Activated T-cell treated with anti-CD3 and anti-CD28 coated beads, Interleukin-2, amount 50 U/mL, for 24 hours (primary cell): Measurements from ENCODE around the gene AGFG2.
"Not testable (repeated sequence)": the region's sequence is repeated elsewhere in the genome, so short reads cannot be mapped to it uniquely, and the experiment has no call there.

Experiments
- DNase-seq: peaks from one replicate; pipeline ENCODE4 v3.0.0-alpha.2; 2020
- H3K27ac Mint-ChIP-seq: 2 replicates; pipeline ENCODE4 v1.8.0; 2020; ENCODE audit warnings: mild to moderate bottlenecking, mixed read lengths
- H3K27me3 Mint-ChIP-seq: 2 replicates; pipeline ENCODE4 v1.8.0; 2020; ENCODE audit warnings: mixed read lengths
- H3K36me3 Mint-ChIP-seq: 2 replicates; pipeline ENCODE4 v1.8.0; 2020; ENCODE audit warnings: low read depth, mixed read lengths
- H3K4me1 Mint-ChIP-seq: 2 replicates; pipeline ENCODE4 v1.8.0; 2020; ENCODE audit warnings: low read depth, mixed read lengths
- H3K4me3 Mint-ChIP-seq: 2 replicates; pipeline ENCODE4 v1.8.0; 2020; ENCODE audit warnings: mild to moderate bottlenecking, moderate library complexity, mixed read lengths
- H3K9me3 Mint-ChIP-seq: 2 replicates; pipeline ENCODE4 v1.8.0; 2020; ENCODE audit warnings: mixed read lengths

The AGFG2 gene, protein sequence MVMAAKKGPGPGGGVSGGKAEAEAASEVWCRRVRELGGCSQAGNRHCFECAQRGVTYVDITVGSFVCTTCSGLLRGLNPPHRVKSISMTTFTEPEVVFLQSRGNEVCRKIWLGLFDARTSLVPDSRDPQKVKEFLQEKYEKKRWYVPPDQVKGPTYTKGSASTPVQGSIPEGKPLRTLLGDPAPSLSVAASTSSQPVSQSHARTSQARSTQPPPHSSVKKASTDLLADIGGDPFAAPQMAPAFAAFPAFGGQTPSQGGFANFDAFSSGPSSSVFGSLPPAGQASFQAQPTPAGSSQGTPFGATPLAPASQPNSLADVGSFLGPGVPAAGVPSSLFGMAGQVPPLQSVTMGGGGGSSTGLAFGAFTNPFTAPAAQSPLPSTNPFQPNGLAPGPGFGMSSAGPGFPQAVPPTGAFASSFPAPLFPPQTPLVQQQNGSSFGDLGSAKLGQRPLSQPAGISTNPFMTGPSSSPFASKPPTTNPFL

DNA sequence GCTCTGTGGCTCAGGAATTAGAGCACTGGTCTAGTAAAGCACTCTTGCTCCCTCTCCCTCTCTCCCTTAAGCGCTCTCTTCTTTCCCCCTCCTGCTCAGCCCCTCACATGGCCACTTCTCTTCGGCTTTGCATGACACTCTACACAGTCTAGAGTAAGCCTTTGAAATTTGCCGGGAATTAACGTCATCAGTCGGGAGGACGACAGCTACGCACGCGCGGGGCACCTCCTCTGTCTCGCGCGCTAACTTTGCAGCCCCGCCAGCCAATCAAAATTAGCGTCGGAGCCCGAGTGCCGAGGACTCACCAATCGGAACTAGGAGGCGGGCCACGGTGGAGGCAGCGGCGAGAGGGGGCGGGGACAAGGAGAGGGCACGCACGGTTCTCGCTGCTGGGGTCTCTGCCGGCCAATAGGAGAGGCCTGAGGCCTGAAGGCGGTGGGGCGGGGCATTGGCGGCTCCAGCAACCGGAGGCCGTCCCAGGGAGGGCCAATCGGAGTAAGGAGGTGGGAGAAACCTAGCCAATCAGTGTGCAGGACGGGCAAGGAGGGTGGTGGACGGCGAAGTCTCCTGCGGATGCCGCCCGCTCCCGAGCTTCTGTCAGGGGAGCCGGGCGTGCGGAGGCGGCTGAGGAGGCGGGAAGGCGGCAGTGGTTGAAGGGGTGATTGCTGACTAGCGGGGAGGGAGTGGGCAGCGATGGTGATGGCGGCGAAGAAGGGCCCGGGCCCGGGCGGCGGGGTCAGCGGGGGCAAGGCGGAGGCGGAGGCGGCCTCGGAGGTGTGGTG, at the start of gene AGFG2:
Gene AGFG2 (plus strand): TSS at position 550 of the 782 bp plus-strand sequence. CDS start 144 bp downstream, at position 694.
- H3K36me3 Mint-ChIP-seq: peaks cover 38% of the 10 kb centered on the region
- H3K27me3 Mint-ChIP-seq: no peaks in the 10 kb centered on the region
- peaks cover 47% of the 10 kb centered on the region for H3K4me1 Mint-ChIP-seq
- DNase-seq: peak; percentile 100
- peak within 1 kb of the TSS; percentile 95 for H3K4me3 Mint-ChIP-seq
- H3K27ac Mint-ChIP-seq: peak within 1 kb of the TSS; percentile 100
- H3K9me3 Mint-ChIP-seq: no peaks in the 10 kb centered on the region

DNA sequence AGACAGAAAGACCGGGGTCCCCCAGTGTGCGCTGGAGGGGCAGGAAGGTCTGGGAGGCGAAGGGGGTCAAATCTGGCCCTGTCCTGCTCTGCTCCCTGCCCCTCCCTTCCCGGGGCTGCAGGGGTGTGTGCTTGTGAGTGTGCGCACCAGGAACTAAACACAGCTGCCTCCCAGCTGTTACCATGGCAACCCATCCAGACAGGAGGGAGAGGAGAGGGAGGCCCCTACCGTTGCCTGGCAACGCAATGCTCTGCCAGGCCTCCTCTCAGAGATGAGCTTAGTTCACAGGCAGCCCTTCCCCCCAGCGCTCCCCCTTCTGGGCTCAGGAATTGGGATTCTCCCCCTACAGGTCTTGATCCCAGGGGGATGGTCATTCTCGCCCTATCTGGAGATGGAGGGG, 49.2 kb upstream of the AGFG2 start:
- no peak overlapping the region for H3K27ac Mint-ChIP-seq
- DNase-seq: no peak
- H3K36me3 Mint-ChIP-seq: no peaks in the 10 kb centered on the region
- H3K4me1 Mint-ChIP-seq: peaks cover 13% of the 10 kb centered on the region
- no peaks in the 10 kb centered on the region for H3K27me3 Mint-ChIP-seq
- H3K4me3 Mint-ChIP-seq: no peak overlapping the region
- H3K9me3 Mint-ChIP-seq: no peaks in the 10 kb centered on the region

DNA sequence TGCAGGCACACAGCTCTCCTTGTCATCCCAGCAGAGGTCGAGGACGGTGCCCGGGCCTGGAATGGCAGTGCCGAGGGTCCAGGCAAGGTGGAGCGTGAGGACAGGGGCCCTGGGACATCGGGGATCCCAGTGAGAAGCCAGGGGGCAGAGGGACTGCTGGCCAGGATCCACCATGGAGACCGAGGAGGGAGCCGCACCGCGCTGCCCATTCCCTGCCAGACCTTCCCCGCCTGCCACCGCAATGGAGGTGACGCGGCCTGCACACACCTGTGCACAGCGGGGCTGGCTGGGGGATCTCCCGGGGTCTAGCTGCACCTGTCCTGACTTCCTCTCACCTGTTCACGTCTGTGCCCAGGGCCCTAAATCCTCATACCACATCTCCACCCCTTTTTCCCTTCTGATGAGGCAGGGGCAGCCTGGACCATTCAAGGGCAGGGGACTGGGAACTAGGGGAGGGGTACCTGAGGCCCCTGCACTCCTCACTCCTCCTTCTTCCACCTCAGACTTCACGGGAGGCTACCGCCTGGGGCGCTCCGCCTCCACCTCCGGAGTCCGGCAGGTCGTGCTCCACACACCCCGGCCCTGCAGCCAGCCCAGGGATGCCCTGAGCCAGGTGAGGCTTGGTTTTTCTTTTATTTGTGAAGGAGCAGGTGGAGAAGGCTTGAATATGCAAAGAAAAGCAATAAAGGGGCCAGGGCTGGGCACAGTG, 48.4 kb upstream of the AGFG2 start:
- Mint-ChIP-seq H3K4me3 (no peak overlapping the region), H3K4me1 (peaks cover 13% of the 10 kb centered on the region), H3K9me3 (no peaks in the 10 kb centered on the region), H3K27ac (no peak overlapping the region), H3K36me3 (no peaks in the 10 kb centered on the region), H3K27me3 (no peaks in the 10 kb centered on the region)
- no peak for DNase-seq

DNA sequence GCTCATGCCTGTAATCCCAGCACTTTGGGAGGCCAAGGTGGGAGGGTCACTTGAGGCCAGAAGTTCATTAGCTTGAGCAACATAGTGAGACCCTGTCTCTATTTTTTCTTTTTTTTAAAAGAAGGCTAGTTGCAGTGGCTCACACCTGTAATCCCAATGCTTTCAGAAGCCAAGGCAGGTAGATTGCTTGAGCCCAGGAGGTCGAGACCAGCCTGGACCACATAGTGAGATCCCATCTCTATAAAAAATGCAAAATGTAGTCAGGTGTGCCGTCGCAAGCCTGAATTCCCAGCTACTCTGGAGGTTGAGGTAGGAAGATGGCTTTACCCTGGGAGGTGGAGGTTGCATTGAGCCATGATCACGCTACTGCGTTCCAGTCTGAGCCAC, 47.8 kb upstream of the AGFG2 start:
- no peaks in the 10 kb centered on the region for H3K27me3 Mint-ChIP-seq
- H3K36me3 Mint-ChIP-seq: no peaks in the 10 kb centered on the region
- no peak overlapping the region for H3K4me3 Mint-ChIP-seq
- H3K9me3 Mint-ChIP-seq: no peaks in the 10 kb centered on the region
- no peak overlapping the region for H3K27ac Mint-ChIP-seq
- H3K4me1 Mint-ChIP-seq: peaks cover 13% of the 10 kb centered on the region
- DNase-seq: no peak

DNA sequence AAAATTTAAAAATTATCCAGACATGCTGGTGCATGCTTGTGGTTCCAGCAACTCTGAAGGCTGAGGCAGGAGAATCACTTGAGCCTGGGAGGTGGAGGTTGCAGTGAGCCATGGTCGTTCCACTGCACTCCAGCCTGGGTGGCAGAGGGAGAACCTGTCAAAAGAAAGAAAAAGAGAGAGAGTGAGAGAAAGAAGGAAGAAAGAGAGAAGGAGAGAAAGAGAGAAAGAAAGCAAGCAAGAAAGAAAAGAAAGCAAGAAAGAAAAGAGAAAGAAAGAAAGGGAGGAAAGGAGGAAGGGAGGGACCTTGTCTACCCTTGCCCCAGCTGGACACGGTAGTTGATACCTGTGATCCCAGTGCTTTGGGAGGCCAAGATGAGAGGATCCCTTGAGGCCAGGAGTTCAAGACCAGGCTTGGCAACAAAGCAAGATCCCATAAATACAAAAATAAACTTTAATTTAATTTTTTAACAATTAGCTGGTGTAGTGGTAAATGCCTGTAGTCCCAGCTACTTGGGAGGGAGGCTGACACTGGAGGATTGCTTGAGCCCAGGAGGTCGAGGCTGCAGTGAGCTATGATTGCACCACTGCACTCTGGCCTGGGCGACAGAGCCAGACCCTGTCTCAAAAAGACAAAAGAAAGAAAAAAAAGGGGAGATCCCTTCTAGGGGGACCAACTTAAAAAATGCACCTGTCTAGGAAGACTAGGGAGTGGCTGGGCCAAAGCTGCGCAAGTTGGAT, 46.1 kb upstream of the AGFG2 start:
- peaks cover 13% of the 10 kb centered on the region for H3K4me1 Mint-ChIP-seq
- H3K4me3 Mint-ChIP-seq: peak overlapping the region; percentile 56
- no peaks in the 10 kb centered on the region for H3K9me3 Mint-ChIP-seq
- H3K36me3 Mint-ChIP-seq: no peaks in the 10 kb centered on the region
- DNase-seq: no peak
- no peak overlapping the region for H3K27ac Mint-ChIP-seq
- H3K27me3 Mint-ChIP-seq: no peaks in the 10 kb centered on the region

DNA sequence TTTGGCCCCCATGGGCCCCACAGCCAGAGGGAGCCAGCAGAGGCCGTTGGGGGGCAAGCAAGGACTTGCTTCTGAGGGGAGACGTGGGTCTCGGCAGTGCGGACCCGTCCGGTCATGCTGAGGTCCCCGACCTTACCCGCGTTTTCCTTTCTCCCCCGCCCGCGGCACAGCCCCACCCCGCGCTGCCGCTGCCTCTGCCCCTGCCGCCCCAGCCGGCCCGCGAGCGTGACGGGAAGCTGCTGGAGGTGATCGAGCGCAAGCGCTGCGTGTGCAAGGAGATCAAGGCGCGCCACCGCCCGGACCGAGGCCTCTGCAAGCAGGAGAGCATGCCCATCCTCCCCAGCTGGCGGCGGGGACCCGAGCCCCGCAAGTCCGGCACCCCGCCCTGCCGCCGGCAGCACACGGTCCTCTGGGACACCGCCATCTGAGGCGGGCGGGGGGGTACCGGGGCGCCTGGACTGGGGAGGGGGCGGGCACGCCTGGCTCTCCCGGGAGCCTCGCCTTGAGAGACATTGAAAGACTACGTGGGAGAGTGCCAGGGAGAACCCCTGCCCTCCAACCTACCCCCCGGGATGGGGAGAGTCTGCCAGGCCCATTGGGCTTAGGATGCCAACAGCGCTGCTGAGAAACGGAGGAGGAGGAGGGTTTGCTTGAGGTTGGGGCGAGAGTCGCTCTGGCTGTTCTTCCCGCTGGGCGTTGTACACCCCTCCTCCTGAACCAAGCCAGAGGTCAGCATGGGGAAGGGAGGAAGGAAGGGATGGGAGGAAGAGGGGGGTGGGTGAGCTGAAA, 45.3 kb upstream of the AGFG2 start:
- no peaks in the 10 kb centered on the region for H3K27me3 Mint-ChIP-seq
- H3K4me1 Mint-ChIP-seq: peaks cover 13% of the 10 kb centered on the region
- DNase-seq: peak; percentile 78
- peak overlapping the region; percentile 56 for H3K4me3 Mint-ChIP-seq
- H3K27ac Mint-ChIP-seq: peak overlapping the region; percentile 59
- H3K36me3 Mint-ChIP-seq: no peaks in the 10 kb centered on the region
- no peaks in the 10 kb centered on the region for H3K9me3 Mint-ChIP-seq

DNA sequence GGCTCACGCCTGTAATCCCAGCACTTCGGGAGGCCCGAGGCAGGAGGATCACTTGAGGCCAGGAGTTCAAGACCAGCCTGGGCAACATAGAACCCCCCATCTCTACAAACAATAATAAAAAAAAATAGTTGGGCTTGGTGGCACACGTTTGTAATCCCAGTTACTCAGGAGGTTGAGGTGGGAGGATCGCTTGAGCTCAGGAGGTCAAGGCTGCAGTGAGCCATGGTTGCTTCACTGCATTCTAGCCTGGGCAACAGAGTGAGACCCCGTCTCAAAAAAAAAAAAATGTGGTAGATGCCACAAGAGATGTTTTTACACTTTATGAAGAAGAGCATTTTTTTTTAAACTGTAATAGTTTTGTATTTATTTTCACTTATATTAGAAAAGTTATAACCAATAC, 42.5 kb upstream of the AGFG2 start:
- no peak overlapping the region for H3K4me3 Mint-ChIP-seq
- H3K9me3 Mint-ChIP-seq: no peaks in the 10 kb centered on the region
- H3K4me1 Mint-ChIP-seq: peaks cover 10% of the 10 kb centered on the region
- no peak overlapping the region for H3K27ac Mint-ChIP-seq
- H3K27me3 Mint-ChIP-seq: no peaks in the 10 kb centered on the region
- no peak for DNase-seq
- H3K36me3 Mint-ChIP-seq: no peaks in the 10 kb centered on the region

DNA sequence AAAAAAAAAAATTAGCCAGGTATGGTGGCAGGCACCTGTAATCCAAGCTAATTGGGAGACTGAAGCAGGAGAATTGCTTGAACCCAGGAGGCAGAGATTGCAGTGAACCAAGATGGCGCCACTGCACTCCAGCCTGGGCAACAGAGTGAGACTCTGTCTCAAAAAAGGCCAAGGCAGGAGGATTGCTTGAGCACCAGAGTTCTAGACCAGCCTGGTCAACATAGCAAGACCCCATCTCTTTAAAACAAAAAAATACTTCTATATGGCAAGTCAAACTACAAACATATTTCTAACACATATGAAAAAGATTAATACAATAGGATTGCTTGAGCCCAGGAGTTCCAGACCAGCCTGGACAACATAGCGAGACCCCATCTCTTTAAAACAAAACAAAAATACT, 38.3 kb upstream of the AGFG2 start:
- not testable (repeated sequence) for H3K27me3 Mint-ChIP-seq, H3K4me1 Mint-ChIP-seq, H3K4me3 Mint-ChIP-seq, H3K9me3 Mint-ChIP-seq, H3K36me3 Mint-ChIP-seq, DNase-seq, H3K27ac Mint-ChIP-seq

DNA sequence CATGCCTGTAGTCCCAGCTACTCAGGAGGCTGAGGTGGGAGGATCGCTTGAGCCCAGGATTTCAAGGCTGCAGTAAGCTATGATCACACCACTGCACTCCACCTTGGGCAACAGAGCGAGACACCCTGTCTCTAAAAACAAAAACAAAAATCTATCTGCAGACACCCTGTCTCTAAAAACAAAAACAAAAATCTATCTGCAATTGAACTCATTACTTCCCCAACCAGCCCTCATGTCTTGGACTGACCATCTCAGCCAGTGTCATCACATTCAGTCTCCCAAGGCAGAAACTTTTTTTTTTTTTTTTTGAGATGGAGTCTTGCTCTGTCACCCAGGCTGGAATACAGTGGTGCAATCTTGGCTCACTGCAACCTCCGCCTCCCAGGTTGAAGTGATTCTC, 35.0 kb upstream of the AGFG2 start:
- not testable (repeated sequence) for H3K9me3 Mint-ChIP-seq, H3K27me3 Mint-ChIP-seq, H3K27ac Mint-ChIP-seq, H3K4me3 Mint-ChIP-seq, DNase-seq, H3K4me1 Mint-ChIP-seq, H3K36me3 Mint-ChIP-seq

DNA sequence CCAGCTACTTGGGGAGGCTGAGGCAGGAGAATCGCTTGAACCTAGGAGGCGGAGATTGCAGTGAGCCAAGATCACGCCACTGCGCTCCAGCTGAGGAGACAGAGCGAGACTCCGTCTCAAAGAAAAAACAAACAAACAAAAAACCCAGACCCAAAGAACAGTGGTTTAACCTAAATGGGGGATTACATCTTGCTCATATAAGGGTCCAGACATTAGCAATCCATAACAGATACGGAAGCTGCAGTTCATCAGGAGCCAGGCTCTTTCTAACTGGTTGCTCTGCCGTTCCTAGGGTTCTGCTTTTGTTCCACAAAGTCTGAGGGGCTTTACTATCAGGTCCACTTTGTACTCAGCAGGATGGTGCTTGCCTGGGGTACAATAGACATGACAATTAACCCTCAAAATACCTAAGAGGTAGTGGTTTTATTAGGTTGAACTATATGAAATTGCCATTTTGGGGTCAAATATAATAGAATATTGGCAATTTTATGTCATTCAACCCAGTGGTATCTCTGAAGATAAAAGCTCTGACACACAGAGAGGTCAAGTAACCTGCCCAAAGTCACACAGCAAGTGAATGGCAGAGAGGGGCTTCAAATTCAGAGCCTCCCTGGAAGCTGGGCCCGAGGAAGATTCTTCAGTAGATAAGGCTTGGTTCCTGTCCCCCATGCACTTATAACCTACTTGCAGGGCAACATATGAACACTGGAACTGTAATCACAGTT, 34.0 kb upstream of the AGFG2 start:
- no peak overlapping the region for H3K4me3 Mint-ChIP-seq
- H3K36me3 Mint-ChIP-seq: no peaks in the 10 kb centered on the region
- DNase-seq: no peak
- no peaks in the 10 kb centered on the region for H3K27me3 Mint-ChIP-seq
- no peak overlapping the region for H3K27ac Mint-ChIP-seq
- no peaks in the 10 kb centered on the region for H3K9me3 Mint-ChIP-seq
- H3K4me1 Mint-ChIP-seq: no peaks in the 10 kb centered on the region

DNA sequence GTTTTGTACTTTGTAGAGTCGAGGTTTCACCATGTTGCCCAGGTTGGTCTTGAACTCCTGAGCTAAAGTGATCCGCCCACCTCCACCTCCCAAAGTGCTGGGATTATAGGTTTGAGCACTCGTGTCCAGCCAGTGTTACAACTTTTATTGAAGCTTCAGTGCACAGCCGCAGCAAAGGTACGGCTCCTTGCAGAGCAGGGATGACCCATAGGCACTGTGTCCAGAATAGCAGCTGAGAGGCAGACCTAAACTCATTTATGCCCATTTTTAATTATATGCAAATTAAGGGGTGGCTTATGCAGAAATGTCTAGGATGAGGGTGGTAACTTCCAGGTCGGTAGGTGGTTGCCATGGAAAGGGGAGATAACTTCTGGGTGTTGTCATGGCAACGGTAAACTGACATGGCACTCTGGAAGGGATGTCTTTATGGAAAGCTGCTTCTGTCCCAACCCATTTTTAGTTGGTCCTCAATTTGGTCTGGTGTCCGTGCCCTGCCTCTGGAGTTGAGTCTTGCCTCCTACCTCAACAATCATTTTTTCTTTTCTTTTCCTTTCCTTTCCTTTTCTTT, 32.6 kb upstream of the AGFG2 start:
- Mint-ChIP-seq H3K36me3 (no peaks in the 10 kb centered on the region), H3K4me3 (no peak overlapping the region), H3K9me3 (no peaks in the 10 kb centered on the region), H3K27me3 (no peaks in the 10 kb centered on the region), H3K27ac (no peak overlapping the region), H3K4me1 (no peaks in the 10 kb centered on the region)
- DNase-seq: no peak

DNA sequence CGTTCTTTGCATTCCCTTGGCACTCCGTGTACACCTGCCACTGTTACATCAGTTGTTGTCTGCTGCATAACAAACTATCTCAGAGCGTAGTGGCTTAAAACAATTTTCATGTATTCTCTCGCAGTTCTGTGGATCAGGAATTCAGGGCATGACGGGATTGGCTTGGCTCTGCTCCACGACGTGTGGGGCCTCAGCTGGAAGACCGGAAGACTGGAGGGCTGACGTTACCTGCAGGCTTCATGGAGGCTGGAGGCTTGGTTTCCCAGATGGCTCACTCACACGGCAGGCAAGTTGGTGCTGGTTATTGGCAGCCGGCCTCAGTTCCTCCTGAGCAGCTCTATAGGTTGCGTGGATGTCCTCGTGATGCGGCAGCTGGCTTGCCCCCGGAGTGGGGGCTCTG, 29.8 kb upstream of the AGFG2 start:
- H3K36me3 Mint-ChIP-seq: no peaks in the 10 kb centered on the region
- no peak overlapping the region for H3K27ac Mint-ChIP-seq
- peaks cover 5% of the 10 kb centered on the region for H3K4me1 Mint-ChIP-seq
- no peaks in the 10 kb centered on the region for H3K27me3 Mint-ChIP-seq
- H3K9me3 Mint-ChIP-seq: no peaks in the 10 kb centered on the region
- no peak for DNase-seq
- no peak overlapping the region for H3K4me3 Mint-ChIP-seq
